Right lobe of liver (tissue), 6 donors: ENCODE results near the gene SOWAHC. TPM values are rescaled to one million over a fixed set of nuclear protein-coding genes. Genes with fewer than 3 reads are reported as not detected.

Experiments
- ATAC-seq, 4 donors: fragments of 200-7000 bp; cut with Tn5 transposase; one replicate each; pipeline ENCODE4 v1.9.1; 2020; ENCODE audit warnings: mild to moderate bottlenecking in 4 of 4, moderate library complexity in 4 of 4
- DNase-seq, 3 donors: peaks; one replicate each; pipeline ENCODE4 v3.0.0-alpha.2; 2020
- H3K27ac ChIP-seq, 3 donors: fragments of 200-600 bp; one replicate each; pipeline ENCODE4 v1.8.0; 2022
- H3K27me3 ChIP-seq, 2 donors: fragments of 200-600 bp; one replicate each; pipeline ENCODE4 v1.8.0; 2022
- H3K36me3 ChIP-seq, 4 donors: fragments of 200-600 bp; sonication (generic) in 1 of 4; one replicate each; pipeline versions ENCODE4 v1.5.1 to v1.8.0; 2017 to 2022; ENCODE audit warnings: control low read depth in 1 of 4
- H3K4me1 ChIP-seq, 4 donors: fragments of 200-600 bp; sonication (generic) in 1 of 4; one replicate each; pipeline versions ENCODE4 v1.5.1 to v1.8.0; 2017 to 2022; ENCODE audit warnings: control low read depth in 1 of 4
- H3K4me3 ChIP-seq, 3 donors: fragments of 200-600 bp; one replicate each; pipeline ENCODE4 v1.8.0; 2022
- H3K9me3 ChIP-seq, 4 donors: fragments of 200-600 bp; sonication (generic) in 1 of 4; one replicate each; pipeline versions ENCODE4 v1.5.1 to v1.8.0; 2017 to 2022; ENCODE audit warnings: control low read depth in 1 of 4
- POLR2A ChIP-seq: fragments of 450-650 bp; IDR thresholded peaks from one replicate; pipeline ENCODE4 v1.6.1; 2017; ENCODE audit warnings: antibody characterized with exemption, mild to moderate bottlenecking
- WGBS: methylation state at CpG from one replicate; pipeline ENCODE4 v1.1.6; 2018; ENCODE audit warnings: low coverage, low lambda C conversion rate; ENCODE audit not compliant: insufficient coverage; ENCODE audit errors: missing lambda C conversion rate; 5-methylcytosine and 5-hydroxymethylcytosine counted together
- intact Hi-C, 2 donors: fragments of 100-400 bp; cut with DNase I; formaldehyde crosslinking; loops; one replicate each; pipeline versions ENCODE4 v1.11.2 to v1.14.1; 2022
- total RNA-seq, 6 experiments: library from RNA; depleted of rRNA in 2 of 6; stranded (reverse); fragments of >200 nt in 2 of 6; fragmentation: NEBNext Ultra II Directional in 3 of 6; extraction: Animal tissue kit (Norgen Biotek cat#: 25700) in 3 of 6; gene quantifications; one replicate each; pipeline versions ENCODE4 v1.1.0 to v1.2.4, GENCODE V29; 2016 to 2023
- TF ChIP-seq, protein P1 (sequence below), 4 donors: fragments of 200-600 bp in 3 of 4; fragments of 450-650 bp in 1 of 4; IDR thresholded peaks; one replicate each; pipeline versions ENCODE4 v1.5.1 to v1.8.0; 2016 to 2022; ENCODE audit warnings: antibody characterized with exemption in 4 of 4, mild to moderate bottlenecking in 2 of 4
- donor health status: DM: no; HTN: yes; CAD: no.
- donor health status: DM: no; HTN: no; CAD: no.
- donor health status: DM: no; HTN: no; CAD: no.
- donor health status: DM: no; HTN: yes; CAD: no.
- donor health status: DM: no; HTN: yes; CAD: no.

SOWAHC gene
- total RNA-seq, 6 experiments from 2014 or later, result 13.0 to 55.1 (median 34.4) TPM

DNA sequence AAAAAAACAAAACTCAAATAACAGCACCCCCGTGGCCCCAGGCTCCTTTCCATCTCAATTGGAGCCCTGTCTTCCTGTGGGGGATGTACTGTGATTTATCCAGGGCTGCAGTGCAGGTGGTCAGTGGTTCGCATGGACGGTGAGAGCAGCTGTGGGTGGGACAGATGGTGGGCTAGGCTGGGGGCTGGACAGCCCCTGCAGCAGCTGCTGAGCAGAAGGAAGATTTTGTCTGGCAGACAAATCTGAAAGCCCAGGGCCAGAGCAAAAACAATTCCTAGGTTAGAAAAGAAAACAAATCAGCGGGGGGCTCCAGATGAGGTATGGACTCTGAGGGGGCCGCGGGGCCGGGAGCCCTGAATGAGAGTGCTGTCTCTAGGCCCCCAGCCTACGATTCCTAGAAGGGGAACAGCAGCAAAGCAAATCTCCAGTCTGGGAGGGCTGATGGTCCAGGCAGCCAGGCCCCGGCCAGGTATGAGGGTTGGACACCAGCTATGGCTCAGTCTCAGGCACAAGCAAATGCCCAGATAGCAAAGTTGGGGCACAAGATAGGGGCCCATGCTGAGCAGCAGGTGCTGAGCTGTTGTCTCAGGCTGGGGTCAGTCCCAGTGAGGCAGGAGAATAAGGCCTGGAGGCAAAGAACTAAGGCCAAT, 45.4 kb downstream of the SOWAHC start:
- no peak overlapping the region for H3K4me3 ChIP-seq
- 66% methylated on average over 6 of the region's 9 CpGs for WGBS
- no peaks in the 10 kb centered on the region for H3K9me3 ChIP-seq
- no peak overlapping the region for H3K27ac ChIP-seq
- ATAC-seq (no peak), DNase-seq (no peak)
- intact Hi-C loops, result no loop called here
- peaks cover 0 to 9% (median 1%) of the 10 kb centered on the region in 4 donors for H3K4me1 ChIP-seq
- TF ChIP-seq, protein P1, sequence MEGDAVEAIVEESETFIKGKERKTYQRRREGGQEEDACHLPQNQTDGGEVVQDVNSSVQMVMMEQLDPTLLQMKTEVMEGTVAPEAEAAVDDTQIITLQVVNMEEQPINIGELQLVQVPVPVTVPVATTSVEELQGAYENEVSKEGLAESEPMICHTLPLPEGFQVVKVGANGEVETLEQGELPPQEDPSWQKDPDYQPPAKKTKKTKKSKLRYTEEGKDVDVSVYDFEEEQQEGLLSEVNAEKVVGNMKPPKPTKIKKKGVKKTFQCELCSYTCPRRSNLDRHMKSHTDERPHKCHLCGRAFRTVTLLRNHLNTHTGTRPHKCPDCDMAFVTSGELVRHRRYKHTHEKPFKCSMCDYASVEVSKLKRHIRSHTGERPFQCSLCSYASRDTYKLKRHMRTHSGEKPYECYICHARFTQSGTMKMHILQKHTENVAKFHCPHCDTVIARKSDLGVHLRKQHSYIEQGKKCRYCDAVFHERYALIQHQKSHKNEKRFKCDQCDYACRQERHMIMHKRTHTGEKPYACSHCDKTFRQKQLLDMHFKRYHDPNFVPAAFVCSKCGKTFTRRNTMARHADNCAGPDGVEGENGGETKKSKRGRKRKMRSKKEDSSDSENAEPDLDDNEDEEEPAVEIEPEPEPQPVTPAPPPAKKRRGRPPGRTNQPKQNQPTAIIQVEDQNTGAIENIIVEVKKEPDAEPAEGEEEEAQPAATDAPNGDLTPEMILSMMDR (IDR thresholded peaks at IDR 0.05), result no peak
- no peak for TF ChIP-seq POLR2A
- no peaks in the 10 kb centered on the region for H3K36me3 ChIP-seq
- H3K27me3 ChIP-seq, result no peaks in the 10 kb centered on the region

DNA sequence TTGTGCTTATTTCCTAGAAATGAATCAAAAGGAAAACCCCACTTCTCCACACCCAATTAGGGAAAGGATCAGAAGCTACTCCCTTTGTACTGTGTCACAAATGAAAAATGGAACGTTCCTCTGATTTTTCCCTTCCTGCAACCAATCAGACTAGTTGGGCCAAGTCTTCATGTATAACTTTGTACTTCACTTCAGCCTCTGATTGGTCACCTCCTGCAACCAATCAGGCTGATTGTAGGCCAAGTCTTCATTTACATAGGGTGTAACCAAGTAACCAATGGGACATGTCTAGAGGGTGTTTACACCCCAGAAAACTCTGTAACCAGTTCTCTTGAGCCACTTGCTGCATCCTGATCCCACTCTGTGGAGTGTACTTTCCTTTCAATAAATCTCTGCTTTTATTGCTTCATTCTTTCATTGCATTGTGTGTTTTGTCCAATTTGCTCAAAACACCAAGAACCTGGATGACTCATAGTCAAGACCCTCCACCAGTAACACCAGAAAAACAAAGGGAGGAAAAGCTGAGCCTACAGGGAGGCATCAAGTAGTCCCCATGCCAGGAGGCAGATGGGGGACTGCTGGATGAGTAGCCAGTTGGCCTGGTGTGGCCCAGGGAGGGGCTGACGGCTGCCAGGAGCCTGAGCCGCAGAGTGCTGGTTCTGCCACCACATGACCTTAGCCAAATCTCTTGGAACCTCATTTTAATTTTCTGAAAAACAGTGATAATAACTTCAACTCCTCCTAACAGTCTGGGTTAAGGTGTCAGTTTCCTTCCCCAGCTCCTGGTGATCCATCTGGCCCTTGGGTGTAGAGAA, 46.1 kb downstream of the SOWAHC start:
- Histone ChIP-seq H3K4me3 (no peak overlapping the region), H3K27ac (no peak overlapping the region), H3K27me3 (no peaks in the 10 kb centered on the region), H3K9me3 (no peaks in the 10 kb centered on the region), H3K4me1 (peaks cover 0 to 9% (median 1%) of the 10 kb centered on the region in 4 donors), H3K36me3 (no peaks in the 10 kb centered on the region)
- DNase-seq (no peak), ATAC-seq (no peak)
- TF ChIP-seq, protein P1 (IDR thresholded peaks at IDR 0.05), result no peak
- no peak for TF ChIP-seq POLR2A
- intact Hi-C loops, result no loop called here
- 94% methylated on average over 2 of the region's 3 CpGs for WGBS

DNA sequence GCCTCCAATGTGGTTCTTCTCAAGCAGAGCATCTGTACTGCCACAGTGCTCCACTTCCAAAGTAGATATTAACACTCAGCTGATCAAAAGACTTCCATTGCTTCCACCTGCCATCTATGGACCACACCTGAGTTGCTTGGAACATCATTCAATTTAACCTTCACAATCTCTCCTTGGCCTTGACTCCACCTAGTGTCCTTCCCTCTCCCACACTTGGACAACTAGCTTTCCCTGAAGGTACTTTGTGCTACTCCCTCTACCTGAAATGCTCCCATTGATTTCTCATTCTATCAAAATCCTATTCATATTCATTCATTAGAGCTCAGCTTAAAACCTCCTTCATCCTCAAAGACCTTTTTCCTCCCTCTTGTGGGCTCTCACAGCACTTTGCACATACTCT, 48.7 kb downstream of the SOWAHC start:
- no peak for TF ChIP-seq POLR2A
- TF ChIP-seq, protein P1 (IDR thresholded peaks at IDR 0.05), result peak; percentile 21 to 46 (median 39)
- Histone ChIP-seq H3K27ac (no peak overlapping the region), H3K27me3 (no peaks in the 10 kb centered on the region), H3K4me3 (no peak overlapping the region), H3K4me1 (peaks cover 0 to 9% (median 1%) of the 10 kb centered on the region in 4 donors), H3K9me3 (no peaks in the 10 kb centered on the region), H3K36me3 (no peaks in the 10 kb centered on the region)
- intact Hi-C loops, result no loop called here
- ATAC-seq (peak; percentile 73 to 85 (median 81)), DNase-seq (no peak)

DNA sequence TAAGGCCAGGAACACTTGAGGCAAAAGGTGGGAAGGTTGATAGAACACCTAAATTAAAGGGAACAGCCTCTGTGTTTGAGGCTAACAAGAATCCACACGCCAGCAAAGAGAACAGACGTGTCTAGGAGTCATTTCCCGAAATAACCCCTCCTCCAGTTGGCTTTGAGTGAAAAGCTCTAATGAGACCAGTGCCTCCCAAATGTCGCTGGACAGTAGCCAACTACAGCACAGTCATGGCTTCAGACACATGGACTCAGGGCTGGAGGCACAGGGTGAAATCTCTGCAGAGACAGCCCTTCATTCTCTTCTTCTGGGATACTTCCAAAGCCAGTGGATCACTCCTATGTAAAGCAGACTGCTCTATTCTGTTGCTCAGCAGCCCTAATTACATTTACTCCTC, 49.6 kb downstream of the SOWAHC start:
- Histone ChIP-seq H3K4me3 (no peak overlapping the region), H3K36me3 (no peaks in the 10 kb centered on the region), H3K27me3 (no peaks in the 10 kb centered on the region), H3K27ac (no peak overlapping the region), H3K9me3 (no peaks in the 10 kb centered on the region), H3K4me1 (peaks cover 0 to 9% (median 1%) of the 10 kb centered on the region in 4 donors)
- ATAC-seq, result peak; percentile 69 to 91 (median 77)
- TF ChIP-seq, protein P1 (IDR thresholded peaks at IDR 0.05), result no peak
- TF ChIP-seq POLR2A, result no peak
- DNase-seq, result peak in 2 of 3 donors; percentile 60 to 69
- intact Hi-C loops, result no loop called here
- WGBS, result 29% methylated on average over 4 of the region's 4 CpGs
